HepG2 (cell line): ENCODE data around the gene REEP6. TPM values are rescaled to one million over a fixed set of nuclear protein-coding genes. Genes with fewer than 3 reads are reported as not detected.

Experiments
- CHD4 ChIP-seq: fragments of 200-600 bp; sonication (generic); IDR thresholded peaks from 2 replicates; pipeline ENCODE4 v1.7.0; 2017; ENCODE audit warnings: mild to moderate bottlenecking, low read length, borderline replicate concordance
- HDAC1 ChIP-seq: sonication (generic); formaldehyde crosslinking; IDR thresholded peaks from 2 replicates; pipeline ENCODE4 v1.5.1; 2020; ENCODE audit warnings: mild to moderate bottlenecking, missing genetic modification reagents
- MAFK ChIP-seq, 2 experiments: IDR thresholded peaks in 1 of 2; conservative IDR thresholded peaks in 1 of 2; 2 replicates each; pipeline ENCODE4 v1.6.1; 2011; ENCODE audit warnings: improper control_type of control experiment in 2 of 2, low read length in 2 of 2
- MEIS1 ChIP-seq: sonication (generic); formaldehyde crosslinking; IDR thresholded peaks from 2 replicates; pipeline ENCODE4 v1.9.0; 2021; ENCODE audit warnings: mild to moderate bottlenecking, missing genetic modification reagents, moderate library complexity, borderline replicate concordance
- NBN ChIP-seq: fragments of 450-650 bp; conservative IDR thresholded peaks from 2 replicates; pipeline ENCODE4 v1.6.1; 2017
- PHF8 ChIP-seq: sonication (generic); formaldehyde crosslinking; IDR thresholded peaks from 2 replicates; pipeline ENCODE4 v1.5.0; 2020; ENCODE audit warnings: missing genetic modification reagents
- RXRB ChIP-seq: IDR thresholded peaks from 2 replicates; pipeline ENCODE4 v1.6.1; 2016; ENCODE audit warnings: borderline replicate concordance, missing genetic modification reagents, missing compliant biosample characterization
- SMYD3 ChIP-seq: sonication (generic); formaldehyde crosslinking; IDR thresholded peaks from 2 replicates; pipeline ENCODE4 v1.8.1; 2023; ENCODE audit warnings: mild to moderate bottlenecking, missing genetic modification reagents
- TAF1 ChIP-seq: sonication (generic); formaldehyde crosslinking; IDR thresholded peaks from 2 replicates; pipeline ENCODE4 v1.4.0; 2020; ENCODE audit warnings: missing genetic modification reagents
- TBP ChIP-seq: sonication (generic); formaldehyde crosslinking; IDR thresholded peaks from 2 replicates; pipeline ENCODE4 v1.5.0; 2020; ENCODE audit warnings: missing genetic modification reagents
- ZNF143 ChIP-seq: sonication (generic); formaldehyde crosslinking; IDR thresholded peaks from 2 replicates; pipeline ENCODE4 v1.4.0; 2020; ENCODE audit warnings: missing genetic modification reagents
- ZNF30 ChIP-seq: sonication (generic); formaldehyde crosslinking; IDR thresholded peaks from 2 replicates; pipeline ENCODE4 v1.5.0; 2020; ENCODE audit warnings: mild to moderate bottlenecking, missing genetic modification reagents
- ZNF337 ChIP-seq: sonication (generic); formaldehyde crosslinking; IDR thresholded peaks from 2 replicates; pipeline ENCODE4 v1.5.1; 2020; ENCODE audit warnings: missing genetic modification reagents, low read depth, mild to moderate bottlenecking, borderline replicate concordance
- ZNF382 ChIP-seq: sonication (generic); formaldehyde crosslinking; IDR thresholded peaks from 2 replicates; pipeline ENCODE4 v1.5.0; 2020; ENCODE audit warnings: missing genetic modification reagents, mild to moderate bottlenecking, borderline replicate concordance
- ZNF646 ChIP-seq: sonication (generic); formaldehyde crosslinking; IDR thresholded peaks from 2 replicates; pipeline ENCODE4 v1.9.0; 2021; ENCODE audit warnings: mild to moderate bottlenecking, missing genetic modification reagents
- ZNF761 ChIP-seq: sonication (generic); formaldehyde crosslinking; conservative IDR thresholded peaks from 2 replicates; pipeline ENCODE4 v1.4.0; 2020; ENCODE audit warnings: mild to moderate bottlenecking, missing genetic modification reagents
- polyA plus RNA-seq, 8 experiments: library from polyadenylated mRNA; depleted of rRNA in 3 of 8; stranded (reverse) in 7 of 8; unstranded in 1 of 8; fragments of >200 nt; fragmentation: Illumina TruSeq in 4 of 8; extraction: Trizol in 4 of 8; gene quantifications; 2 replicates each; pipeline versions ENCODE4 v1.2.1 to v1.2.3, GENCODE V29; 2011 to 2016; ENCODE audit warnings: low read depth in 4 of 8, missing spikeins in 1 of 8, mixed read lengths in 1 of 8; ENCODE audit not compliant: insufficient read depth in 1 of 8
- total RNA-seq, 5 experiments: library from RNA; depleted of rRNA; stranded (reverse); fragments of >200 nt; fragmentation: Illumina TruSeq; extraction: Trizol; gene quantifications; 2 replicates each; pipeline ENCODE4 v1.2.3, GENCODE V29; 2016; ENCODE audit warnings: low read depth in 1 of 5
- TF ChIP-seq, protein P1 (sequence below): sonication (generic); formaldehyde crosslinking; IDR thresholded peaks from 2 replicates; pipeline ENCODE4 v1.4.0; 2020; ENCODE audit warnings: missing genetic modification reagents, borderline replicate concordance
- TF ChIP-seq, protein P2 (sequence below): sonication (generic); formaldehyde crosslinking; IDR thresholded peaks from 2 replicates; pipeline ENCODE4 v1.5.0; 2020; ENCODE audit warnings: missing genetic modification reagents

The REEP6 gene
- total and polyA plus RNA-seq, 2 of the 13 experiments (the other 11 are each of a cell fraction or from before 2014, with no cell fraction given), result 10.0 to 28.8 TPM

GRCh38 chr19:1489463-1490310, 1.3 kb upstream of the REEP6 start (continued):
- TF ChIP-seq ZNF646 (CRISPR knock-in tag) (no peak), ZNF761 (CRISPR knock-in tag) (no peak), NBN (no peak), ZNF382 (CRISPR knock-in tag) (no peak), ZNF337 (CRISPR knock-in tag) (no peak), SMYD3 (CRISPR knock-in tag) (no peak), TAF1 (CRISPR knock-in tag) (peak; percentile 51; the same call in 1 of the 2 replicates), ZNF30 (CRISPR knock-in tag) (no peak), CHD4 (no peak), ZNF143 (no peak), TBP (CRISPR knock-in tag) (no peak), MAFK (conservative IDR thresholded peaks at IDR 0.05 in 1 of 2, IDR thresholded peaks at IDR 0.05 in 1 of 2; ENCODE audit: low read length in 2 of 2) (no peak), HDAC1 (CRISPR knock-in tag) (0 out of 2 replicates have a peak, but pooled peaks have one; percentile 26), MEIS1 (CRISPR knock-in tag) (no peak), RXRB (CRISPR knock-in tag) (no peak), PHF8 (CRISPR knock-in tag) (peak; percentile 85)
- TF ChIP-seq, protein P1, sequence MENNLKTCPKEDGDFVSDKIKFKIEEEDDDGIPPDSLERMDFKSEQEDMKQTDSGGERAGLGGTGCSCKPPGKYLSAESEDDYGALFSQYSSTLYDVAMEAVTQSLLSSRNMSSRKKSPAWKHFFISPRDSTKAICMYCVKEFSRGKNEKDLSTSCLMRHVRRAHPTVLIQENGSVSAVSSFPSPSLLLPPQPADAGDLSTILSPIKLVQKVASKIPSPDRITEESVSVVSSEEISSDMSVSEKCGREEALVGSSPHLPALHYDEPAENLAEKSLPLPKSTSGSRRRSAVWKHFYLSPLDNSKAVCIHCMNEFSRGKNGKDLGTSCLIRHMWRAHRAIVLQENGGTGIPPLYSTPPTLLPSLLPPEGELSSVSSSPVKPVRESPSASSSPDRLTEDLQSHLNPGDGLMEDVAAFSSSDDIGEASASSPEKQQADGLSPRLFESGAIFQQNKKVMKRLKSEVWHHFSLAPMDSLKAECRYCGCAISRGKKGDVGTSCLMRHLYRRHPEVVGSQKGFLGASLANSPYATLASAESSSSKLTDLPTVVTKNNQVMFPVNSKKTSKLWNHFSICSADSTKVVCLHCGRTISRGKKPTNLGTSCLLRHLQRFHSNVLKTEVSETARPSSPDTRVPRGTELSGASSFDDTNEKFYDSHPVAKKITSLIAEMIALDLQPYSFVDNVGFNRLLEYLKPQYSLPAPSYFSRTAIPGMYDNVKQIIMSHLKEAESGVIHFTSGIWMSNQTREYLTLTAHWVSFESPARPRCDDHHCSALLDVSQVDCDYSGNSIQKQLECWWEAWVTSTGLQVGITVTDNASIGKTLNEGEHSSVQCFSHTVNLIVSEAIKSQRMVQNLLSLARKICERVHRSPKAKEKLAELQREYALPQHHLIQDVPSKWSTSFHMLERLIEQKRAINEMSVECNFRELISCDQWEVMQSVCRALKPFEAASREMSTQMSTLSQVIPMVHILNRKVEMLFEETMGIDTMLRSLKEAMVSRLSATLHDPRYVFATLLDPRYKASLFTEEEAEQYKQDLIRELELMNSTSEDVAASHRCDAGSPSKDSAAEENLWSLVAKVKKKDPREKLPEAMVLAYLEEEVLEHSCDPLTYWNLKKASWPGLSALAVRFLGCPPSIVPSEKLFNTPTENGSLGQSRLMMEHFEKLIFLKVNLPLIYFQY (CRISPR knock-in tag), result no peak
- TF ChIP-seq, protein P2, sequence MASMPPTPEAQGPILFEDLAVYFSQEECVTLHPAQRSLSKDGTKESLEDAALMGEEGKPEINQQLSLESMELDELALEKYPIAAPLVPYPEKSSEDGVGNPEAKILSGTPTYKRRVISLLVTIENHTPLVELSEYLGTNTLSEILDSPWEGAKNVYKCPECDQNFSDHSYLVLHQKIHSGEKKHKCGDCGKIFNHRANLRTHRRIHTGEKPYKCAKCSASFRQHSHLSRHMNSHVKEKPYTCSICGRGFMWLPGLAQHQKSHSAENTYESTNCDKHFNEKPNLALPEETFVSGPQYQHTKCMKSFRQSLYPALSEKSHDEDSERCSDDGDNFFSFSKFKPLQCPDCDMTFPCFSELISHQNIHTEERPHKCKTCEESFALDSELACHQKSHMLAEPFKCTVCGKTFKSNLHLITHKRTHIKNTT (CRISPR knock-in tag), result no peak
